ENCODE results near the gene TLCD3B. TPM values are rescaled to one million over a fixed set of nuclear protein-coding genes. Genes with fewer than 3 reads are reported as not detected.
A peak's percentile ranks its signal among the peaks of the same experiment; 100 is the strongest.
"Not testable (repeated sequence)": the region's sequence is repeated elsewhere in the genome, so short reads cannot be mapped to it uniquely, and the experiment has no call there.

The TLCD3B gene
- total RNA-seq, 1 donor from 2014 or later = 1.4 TPM

- DNase-seq (ENCODE audit: low read depth) (no peak), FAIRE-seq (no peak)
- Mint-ChIP-seq H3K27me3 (ENCODE audit: low read depth, unreplicated experiment) (peaks cover 14% of the 10 kb centered on the region), H3K4me3 (ENCODE audit: unreplicated experiment) (no peak overlapping the region), H3K4me1 (ENCODE audit: low read depth, unreplicated experiment) (no peaks in the 10 kb centered on the region), H3K27ac (ENCODE audit: unreplicated experiment) (no peak overlapping the region), H3K9me3 (ENCODE audit: unreplicated experiment) (peaks cover 1% of the 10 kb centered on the region), H3K36me3 (ENCODE audit: low read depth, unreplicated experiment) (no peaks in the 10 kb centered on the region)
- Histone ChIP-seq H3K27ac (ENCODE audit: low read depth, low read length) (no peak overlapping the region), H3K9ac (ENCODE audit: low read length) (no peak overlapping the region), H3K4me2 (ENCODE audit: low read length) (no peak overlapping the region), H3K79me2 (ENCODE audit: insufficient read depth, low read length) (no peaks in the 10 kb centered on the region), H3K4me3 (ENCODE audit: insufficient read depth, low read depth, low read length) (no peak overlapping the region), H3K27me3 (ENCODE audit: insufficient read depth, low read length) (peaks cover 2% of the 10 kb centered on the region), H4K20me1 (ENCODE audit: insufficient read depth, low read length) (no peaks in the 10 kb centered on the region), H3K9me3 (ENCODE audit: insufficient read depth, low read depth, low read length) (no peaks in the 10 kb centered on the region), H3K4me1 (ENCODE audit: insufficient read depth, low read length) (no peaks in the 10 kb centered on the region), H3K36me3 (ENCODE audit: insufficient read depth, low read length) (no peaks in the 10 kb centered on the region), H2AFZ (ENCODE audit: low read depth, low read length) (no peak overlapping the region)
- TF ChIP-seq CTCF (IDR thresholded peaks at IDR 0.05; ENCODE audit: insufficient read depth, low read depth, low read length) (peak; percentile 43), EZH2 (IDR thresholded peaks at IDR 0.05; ENCODE audit: insufficient read depth, low read length) (no peak)
These were observed 10.8 kb upstream of the TLCD3B start for GRCh38 chr16:30041841-30042240.

- H3K4me2 ChIP-seq (ENCODE audit: low read length); H4K20me1 ChIP-seq (ENCODE audit: insufficient read depth, low read length); H3K4me1 ChIP-seq (ENCODE audit: insufficient read depth, low read length); H3K4me1 Mint-ChIP-seq (ENCODE audit: low read depth, unreplicated experiment); H3K9me3 ChIP-seq (ENCODE audit: insufficient read depth, low read depth, low read length); DNase-seq (ENCODE audit: low read depth); FAIRE-seq; H3K9me3 Mint-ChIP-seq (ENCODE audit: unreplicated experiment); H2AFZ ChIP-seq (ENCODE audit: low read depth, low read length); H3K27ac ChIP-seq (ENCODE audit: low read depth, low read length); H3K9ac ChIP-seq (ENCODE audit: low read length); H3K36me3 ChIP-seq (ENCODE audit: insufficient read depth, low read length); H3K27ac Mint-ChIP-seq (ENCODE audit: unreplicated experiment); H3K36me3 Mint-ChIP-seq (ENCODE audit: low read depth, unreplicated experiment); H3K79me2 ChIP-seq (ENCODE audit: insufficient read depth, low read length); H3K27me3 ChIP-seq (ENCODE audit: insufficient read depth, low read length); H3K4me3 Mint-ChIP-seq (ENCODE audit: unreplicated experiment); H3K4me3 ChIP-seq (ENCODE audit: insufficient read depth, low read depth, low read length): not testable (repeated sequence)
- H3K27me3 Mint-ChIP-seq (ENCODE audit: low read depth, unreplicated experiment) = peaks cover 18% of the 10 kb centered on the region
These were observed 9.6 kb upstream of the TLCD3B start for GRCh38 chr16:30040690-30041089.

GRCh38 chr16:30040221-30040620, 9.2 kb upstream of the TLCD3B start:
- no peaks in the 10 kb centered on the region for H3K36me3 ChIP-seq (ENCODE audit: insufficient read depth, low read length)

More at GRCh38 chr16:30040221-30040620, 9.2 kb upstream of the TLCD3B start:
- no peaks in the 10 kb centered on the region for H3K9me3 ChIP-seq (ENCODE audit: insufficient read depth, low read depth, low read length)
- H3K4me3 Mint-ChIP-seq (ENCODE audit: unreplicated experiment) = no peak overlapping the region
- no peaks in the 10 kb centered on the region for H3K9me3 Mint-ChIP-seq (ENCODE audit: unreplicated experiment)
- H2AFZ ChIP-seq (ENCODE audit: low read depth, low read length) = no peak overlapping the region
- H3K79me2 ChIP-seq (ENCODE audit: insufficient read depth, low read length) = no peaks in the 10 kb centered on the region
- H3K27ac Mint-ChIP-seq (ENCODE audit: unreplicated experiment) = no peak overlapping the region
- H3K36me3 Mint-ChIP-seq (ENCODE audit: low read depth, unreplicated experiment) = peaks cover 3% of the 10 kb centered on the region
- H3K4me1 ChIP-seq (ENCODE audit: insufficient read depth, low read length) = no peaks in the 10 kb centered on the region
- DNase-seq (ENCODE audit: low read depth) (no peak), FAIRE-seq (no peak)
- H3K4me2 ChIP-seq (ENCODE audit: low read length) = no peak overlapping the region
- no peak overlapping the region for H3K9ac ChIP-seq (ENCODE audit: low read length)
- H3K27me3 Mint-ChIP-seq (ENCODE audit: low read depth, unreplicated experiment) = peaks cover 21% of the 10 kb centered on the region
- H3K27ac ChIP-seq (ENCODE audit: low read depth, low read length) = no peak overlapping the region
- no peaks in the 10 kb centered on the region for H3K4me1 Mint-ChIP-seq (ENCODE audit: low read depth, unreplicated experiment)
- no peaks in the 10 kb centered on the region for H4K20me1 ChIP-seq (ENCODE audit: insufficient read depth, low read length)
- TF ChIP-seq EZH2 (IDR thresholded peaks at IDR 0.05; ENCODE audit: insufficient read depth, low read length) (no peak), CTCF (IDR thresholded peaks at IDR 0.05; ENCODE audit: insufficient read depth, low read depth, low read length) (no peak)
- no peak overlapping the region for H3K4me3 ChIP-seq (ENCODE audit: insufficient read depth, low read depth, low read length)
- H3K27me3 ChIP-seq (ENCODE audit: insufficient read depth, low read length) = peaks cover 2% of the 10 kb centered on the region
